Lower lobe of right lung (tissue), 2 donors: ENCODE results near the gene EXOSC5. TPM values are rescaled to one million over a fixed set of nuclear protein-coding genes. Genes with fewer than 3 reads are reported as not detected.

Experiments
- ATAC-seq, 2 donors: fragments of 200-7000 bp; cut with Tn5 transposase; one replicate each; pipeline ENCODE4 v1.9.1; 2020 to 2022; ENCODE audit warnings: mild to moderate bottlenecking in 2 of 2, moderate library complexity in 2 of 2
- DNase-seq: peaks from one replicate; pipeline ENCODE4 v3.0.0-alpha.2; 2020
- H3K27ac ChIP-seq: fragments of 200-600 bp; one replicate; pipeline ENCODE4 v1.8.0; 2022
- H3K27me3 ChIP-seq: fragments of 200-600 bp; one replicate; pipeline ENCODE4 v1.8.0; 2022; ENCODE audit warnings: low read depth
- H3K36me3 ChIP-seq: fragments of 200-600 bp; one replicate; pipeline ENCODE4 v1.8.0; 2022; ENCODE audit warnings: mild to moderate bottlenecking
- H3K4me1 ChIP-seq: fragments of 200-600 bp; one replicate; pipeline ENCODE4 v1.8.0; 2022
- H3K4me3 ChIP-seq: fragments of 200-600 bp; one replicate; pipeline ENCODE4 v1.8.0; 2022; ENCODE audit warnings: mild to moderate bottlenecking
- H3K9me3 ChIP-seq: fragments of 200-600 bp; one replicate; pipeline ENCODE4 v1.8.0; 2022
- intact Hi-C: fragments of 100-400 bp; cut with DNase I; formaldehyde crosslinking; loops from one replicate; pipeline ENCODE4 v1.11.0; 2022
- total RNA-seq: library from RNA; stranded (reverse); fragmentation: NEBNext Ultra II Directional; extraction: Animal tissue kit (Norgen Biotek cat#: 25700); gene quantifications from one replicate; pipeline ENCODE4 v1.2.1, GENCODE V29; 2021
- TF ChIP-seq, protein P1 (sequence below): fragments of 200-600 bp; IDR thresholded peaks from one replicate; pipeline ENCODE4 v1.8.0; 2022; ENCODE audit warnings: antibody characterized with exemption, mild to moderate bottlenecking
- donor health status: DM: no; HTN: yes; CAD: no; lungs with severe emphysema.

The EXOSC5 gene
- total RNA-seq, 1 donor from 2014 or later: 13.2 TPM

DNA sequence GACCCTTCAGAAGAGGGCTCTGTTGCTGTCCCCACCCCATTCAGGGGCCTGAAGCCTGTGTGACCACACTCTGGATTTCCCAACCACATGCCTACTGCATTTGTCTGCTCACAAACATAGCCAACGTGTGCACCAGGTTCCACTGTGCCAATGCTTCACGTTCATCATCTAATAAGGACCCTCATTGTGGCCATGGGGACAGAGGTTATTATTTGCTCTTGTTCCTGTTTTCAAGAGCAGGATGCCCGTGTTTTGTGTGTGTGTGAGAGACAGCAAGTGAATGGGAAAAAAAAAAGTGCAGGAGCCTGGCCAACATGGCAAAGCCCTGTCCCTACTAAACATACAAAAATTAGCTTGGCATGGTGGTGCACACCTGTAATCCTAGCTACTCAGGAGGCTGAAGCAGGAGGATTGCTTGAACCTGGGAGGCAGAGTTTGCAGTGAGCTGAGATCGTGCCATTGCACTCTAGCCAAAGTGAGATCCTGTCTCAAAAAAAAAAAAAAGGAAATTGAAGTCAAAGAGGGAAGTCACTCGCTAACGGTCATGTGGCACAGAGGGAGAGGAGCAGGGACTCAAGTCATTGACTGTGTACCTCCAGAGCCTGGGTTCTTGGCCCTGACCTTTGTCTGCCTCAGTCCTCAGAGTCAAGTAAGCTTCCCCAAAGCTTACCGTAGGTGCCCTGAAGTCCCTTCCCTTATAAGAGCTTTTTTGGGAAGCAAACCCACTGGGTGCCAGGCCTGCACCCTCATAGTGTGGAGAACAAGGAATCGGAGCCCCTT, 23.1 kb upstream of the EXOSC5 start:
- peak in 1 of 2 donors; percentile 23 for ATAC-seq
- intact Hi-C loops: no loop called here
- H3K27ac ChIP-seq: peak overlapping the region; percentile 69
- peak; percentile 66 for DNase-seq
- no peak overlapping the region for H3K4me3 ChIP-seq
- H3K9me3 ChIP-seq: no peaks in the 10 kb centered on the region
- peaks cover 51% of the 10 kb centered on the region for H3K4me1 ChIP-seq
- TF ChIP-seq, protein P1, sequence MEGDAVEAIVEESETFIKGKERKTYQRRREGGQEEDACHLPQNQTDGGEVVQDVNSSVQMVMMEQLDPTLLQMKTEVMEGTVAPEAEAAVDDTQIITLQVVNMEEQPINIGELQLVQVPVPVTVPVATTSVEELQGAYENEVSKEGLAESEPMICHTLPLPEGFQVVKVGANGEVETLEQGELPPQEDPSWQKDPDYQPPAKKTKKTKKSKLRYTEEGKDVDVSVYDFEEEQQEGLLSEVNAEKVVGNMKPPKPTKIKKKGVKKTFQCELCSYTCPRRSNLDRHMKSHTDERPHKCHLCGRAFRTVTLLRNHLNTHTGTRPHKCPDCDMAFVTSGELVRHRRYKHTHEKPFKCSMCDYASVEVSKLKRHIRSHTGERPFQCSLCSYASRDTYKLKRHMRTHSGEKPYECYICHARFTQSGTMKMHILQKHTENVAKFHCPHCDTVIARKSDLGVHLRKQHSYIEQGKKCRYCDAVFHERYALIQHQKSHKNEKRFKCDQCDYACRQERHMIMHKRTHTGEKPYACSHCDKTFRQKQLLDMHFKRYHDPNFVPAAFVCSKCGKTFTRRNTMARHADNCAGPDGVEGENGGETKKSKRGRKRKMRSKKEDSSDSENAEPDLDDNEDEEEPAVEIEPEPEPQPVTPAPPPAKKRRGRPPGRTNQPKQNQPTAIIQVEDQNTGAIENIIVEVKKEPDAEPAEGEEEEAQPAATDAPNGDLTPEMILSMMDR: no peak
- no peaks in the 10 kb centered on the region for H3K27me3 ChIP-seq
- peaks cover 85% of the 10 kb centered on the region for H3K36me3 ChIP-seq

DNA sequence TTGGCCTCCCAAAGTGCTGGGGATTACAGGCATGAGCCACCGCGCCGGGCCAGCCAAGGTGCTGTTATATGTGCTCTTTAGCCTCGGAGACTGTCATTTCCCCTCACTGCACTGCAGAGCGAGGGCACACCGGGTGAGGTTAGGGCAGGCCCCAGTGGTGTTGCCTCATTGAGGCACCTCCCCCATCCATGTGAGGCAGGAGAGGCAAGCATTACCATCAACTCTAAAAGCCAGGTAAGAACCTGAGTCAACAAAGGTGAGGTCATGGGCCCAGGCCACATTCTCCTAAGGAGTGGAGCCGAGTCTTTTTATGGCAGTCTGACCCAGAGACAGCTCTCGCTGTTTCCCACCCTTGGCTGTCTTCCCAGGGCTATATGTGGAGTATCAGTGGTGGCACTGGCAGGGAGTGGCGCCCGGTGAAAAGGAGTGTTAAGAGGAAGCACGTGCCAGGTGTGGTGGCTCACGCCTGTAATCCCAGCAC, 19.1 kb upstream of the EXOSC5 start:
- Histone ChIP-seq H3K27me3 (no peaks in the 10 kb centered on the region), H3K4me1 (peaks cover 56% of the 10 kb centered on the region), H3K36me3 (peaks cover 88% of the 10 kb centered on the region), H3K27ac (peak overlapping the region; percentile 46), H3K9me3 (no peaks in the 10 kb centered on the region), H3K4me3 (no peak overlapping the region)
- TF ChIP-seq, protein P1: no peak
- intact Hi-C loops: no loop called here
- peak; percentile 91 to 92 for ATAC-seq
- DNase-seq: peak; percentile 86

DNA sequence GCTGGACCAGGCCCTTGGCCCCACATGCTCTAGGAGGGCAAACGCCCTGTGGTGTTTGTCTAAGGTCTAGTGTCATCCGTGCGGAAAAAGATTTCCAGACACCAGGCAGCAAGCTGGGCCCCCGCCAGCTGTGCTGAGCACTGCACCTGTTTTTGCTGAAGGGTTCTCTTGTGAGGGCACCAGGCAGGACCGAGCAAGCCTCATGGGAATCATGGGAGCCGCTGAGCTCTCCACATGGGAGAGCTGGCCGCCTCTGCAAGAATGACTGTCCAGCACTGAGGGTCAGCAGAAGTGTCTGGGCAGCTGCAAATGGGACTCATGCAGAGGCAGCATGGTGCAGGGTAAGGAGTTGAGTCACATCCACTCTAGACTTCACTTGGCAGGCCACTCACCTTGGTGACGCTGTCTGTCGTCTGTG, 18.0 kb upstream of the EXOSC5 start:
- TF ChIP-seq, protein P1: no peak
- intact Hi-C loops: no loop called here
- H3K27me3 ChIP-seq: no peaks in the 10 kb centered on the region
- DNase-seq (no peak), ATAC-seq (peak; percentile 31 to 50)
- H3K9me3 ChIP-seq: no peaks in the 10 kb centered on the region
- peak overlapping the region; percentile 7 for H3K27ac ChIP-seq
- H3K4me3 ChIP-seq: no peak overlapping the region
- peaks cover 87% of the 10 kb centered on the region for H3K36me3 ChIP-seq
- H3K4me1 ChIP-seq: peaks cover 56% of the 10 kb centered on the region

DNA sequence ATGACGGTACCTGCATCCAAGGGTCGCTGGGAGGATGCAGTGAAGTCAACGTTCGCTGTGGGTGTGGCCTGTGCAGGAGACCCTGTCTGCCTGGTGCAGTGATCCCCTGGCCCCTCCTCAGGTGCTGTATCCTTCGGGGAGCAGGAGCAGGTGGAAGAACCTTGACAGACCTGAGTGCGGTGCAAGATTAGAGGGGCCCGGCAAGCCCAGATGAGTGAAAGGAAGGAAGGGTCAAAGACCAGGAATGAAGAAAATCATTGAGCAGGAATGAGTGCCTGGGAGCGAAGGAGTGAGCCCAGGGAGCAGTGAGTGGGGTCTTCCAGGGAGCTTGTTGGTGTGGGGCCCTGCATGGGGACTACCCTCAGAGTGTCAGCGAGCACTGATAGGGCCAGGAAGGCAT, 17.3 kb upstream of the EXOSC5 start:
- intact Hi-C loops: no loop called here
- Histone ChIP-seq H3K4me1 (peaks cover 54% of the 10 kb centered on the region), H3K36me3 (peaks cover 80% of the 10 kb centered on the region), H3K4me3 (no peak overlapping the region), H3K27me3 (no peaks in the 10 kb centered on the region), H3K27ac (peak overlapping the region; percentile 7), H3K9me3 (no peaks in the 10 kb centered on the region)
- TF ChIP-seq, protein P1: no peak
- no peak for ATAC-seq
- no peak for DNase-seq

DNA sequence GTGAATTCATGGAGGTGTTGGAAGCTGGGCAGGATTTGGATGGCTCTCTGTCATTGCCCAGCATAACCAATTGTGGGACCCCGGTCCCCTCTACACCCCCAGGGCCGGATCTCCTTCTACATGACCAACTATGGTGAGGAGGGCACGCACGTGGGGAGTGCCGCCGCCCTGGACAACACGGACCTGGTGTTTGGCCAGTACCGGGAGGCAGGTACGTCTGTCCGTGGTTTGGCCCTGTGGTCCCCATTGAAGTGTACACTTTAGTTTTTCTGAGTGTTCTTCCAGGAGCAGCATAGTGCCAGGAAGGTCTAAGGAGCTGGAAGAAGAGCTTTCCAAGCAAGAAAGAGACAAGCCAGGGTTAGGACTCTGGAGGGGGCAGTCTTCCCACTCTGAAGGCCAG, 16.8 kb upstream of the EXOSC5 start:
- Histone ChIP-seq H3K4me1 (peaks cover 57% of the 10 kb centered on the region), H3K27me3 (no peaks in the 10 kb centered on the region), H3K9me3 (no peaks in the 10 kb centered on the region), H3K27ac (peak overlapping the region; percentile 7), H3K4me3 (no peak overlapping the region), H3K36me3 (peaks cover 75% of the 10 kb centered on the region)
- intact Hi-C loops: no loop called here
- peak; percentile 14 to 30 for ATAC-seq
- TF ChIP-seq, protein P1: no peak
- DNase-seq: peak; percentile 69
